Cardiac fibroblast (primary cell): Measurements from ENCODE around the gene KDM2A.

Experiments
- DNase-seq, 2 donors: peaks; one replicate each; pipeline versions ENCODE4 v3.0.0 to v3.0.0-alpha.2; 2010; ENCODE audit warnings: low read depth in 2 of 2
- H3K4me3 ChIP-seq, 2 donors: replicated peaks in 1 of 2; 1 replicate in 1 of 2; 2 replicates in 1 of 2; pipeline ENCODE4 v1.5.1; 2011; ENCODE audit warnings: low read depth in 2 of 2, low read length in 2 of 2, mild to moderate bottlenecking in 2 of 2, moderate library complexity in 1 of 2
- CTCF ChIP-seq: IDR thresholded peaks from one replicate; pipeline ENCODE4 v1.5.1; 2011; ENCODE audit warnings: low read depth, mild to moderate bottlenecking, low read length, inconsistent platforms

KDM2A gene

GRCh38 chr11:67157691-67158090, 38.6 kb downstream of the KDM2A start:
- no peak for TF ChIP-seq CTCF
- no peak for DNase-seq
- H3K4me3 ChIP-seq: no peak overlapping the region

GRCh38 chr11:67158221-67158620, 39.2 kb downstream of the KDM2A start:
- no peak for TF ChIP-seq CTCF
- DNase-seq: no peak
- no peak overlapping the region for H3K4me3 ChIP-seq

GRCh38 chr11:67160045-67160444, 41.0 kb downstream of the KDM2A start:
- no peak for TF ChIP-seq CTCF
- no peak for DNase-seq
- no peak overlapping the region for H3K4me3 ChIP-seq

GRCh38 chr11:67160872-67161783, 42.1 kb downstream of the KDM2A start:
- peak in 1 of 2 donors; percentile 33 for DNase-seq
- H3K4me3 ChIP-seq: no peak overlapping the region
- no peak for TF ChIP-seq CTCF

- no peak overlapping the region for H3K4me3 ChIP-seq
- TF ChIP-seq CTCF: no peak
- DNase-seq: no peak
These were observed 43.9 kb downstream of the KDM2A start for GRCh38 chr11:67163006-67163405.

GRCh38 chr11:67165623-67166022, 46.6 kb downstream of the KDM2A start:
- no peak for DNase-seq
- no peak overlapping the region for H3K4me3 ChIP-seq
- TF ChIP-seq CTCF: no peak
